ENCODE measurements around the gene EFEMP2. TPM values are rescaled to one million over a fixed set of nuclear protein-coding genes. Genes with fewer than 3 reads are reported as not detected.
A peak's percentile ranks its signal among the peaks of the same experiment; 100 is the strongest.

The EFEMP2 gene
- total RNA-seq, 1 experiment from 2014 or later, result 26.2 TPM

DNA sequence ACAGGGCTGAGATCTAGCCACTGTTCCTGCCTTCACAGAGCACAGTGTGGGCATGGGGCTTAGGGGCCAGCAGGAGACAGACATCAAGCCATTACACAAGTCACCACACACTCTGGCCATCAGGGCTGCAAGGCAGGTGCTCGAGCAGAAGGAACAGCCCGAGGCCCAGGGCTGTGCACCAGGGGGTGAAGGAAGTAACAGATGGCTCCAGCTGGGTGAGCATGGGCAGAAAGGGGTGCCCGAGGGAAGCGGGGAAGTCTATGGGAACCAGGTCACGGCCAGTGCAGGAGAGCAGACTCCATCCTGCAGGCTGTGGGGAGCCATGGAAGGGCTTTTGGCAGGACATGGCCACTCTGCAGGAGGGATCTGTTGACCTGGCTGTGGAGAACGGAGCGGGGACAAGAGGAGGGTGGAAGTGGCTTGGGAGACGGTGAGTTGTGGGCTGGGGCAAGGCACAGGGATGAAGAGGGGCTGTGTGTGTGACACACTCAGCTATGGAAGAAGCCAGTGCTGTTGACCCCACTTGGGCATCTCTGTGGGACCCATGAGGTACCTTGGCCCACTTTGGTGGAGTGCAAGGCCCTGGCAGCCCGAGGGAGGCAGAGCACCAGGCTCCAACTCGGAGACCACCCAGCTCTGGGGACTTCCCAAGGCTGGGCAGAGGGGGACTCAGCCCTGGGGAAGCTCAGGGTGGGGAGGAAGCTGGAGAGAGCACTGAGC lies 42.7 kb upstream of the EFEMP2 start:
- Histone ChIP-seq H4K91ac (ENCODE audit: insufficient read length, low read depth, low read length) (no peak overlapping the region), H3K9ac (ENCODE audit: extremely low read depth, insufficient read length, low read length) (no peak overlapping the region), H2BK15ac (ENCODE audit: low read depth, low read length) (no peak overlapping the region), H2BK20ac (ENCODE audit: low read depth, low read length, poor library complexity, severe bottlenecking) (no peak overlapping the region), H2BK12ac (ENCODE audit: insufficient read length, low read depth, low read length) (no peak overlapping the region), H3T11ph (ENCODE audit: low read length) (no peak overlapping the region), H3K4me1 (ENCODE audit: insufficient read depth, low read length) (no peaks in the 10 kb centered on the region; the same call in 1 of the 2 replicates), H2BK5ac (ENCODE audit: insufficient read length, low read length) (no peak overlapping the region), H3K4me2 (ENCODE audit: insufficient read depth, insufficient read length, low read length) (no peak overlapping the region), H3K23me2 (ENCODE audit: insufficient read length, low read depth, low read length, poor library complexity, severe bottlenecking) (peaks cover 10% of the 10 kb centered on the region), H2BK120ac (ENCODE audit: low read depth, low read length, poor library complexity, severe bottlenecking) (no peak overlapping the region), H3K27ac (ENCODE audit: insufficient read length, low read depth, low read length) (no peak overlapping the region), H2AK5ac (ENCODE audit: insufficient read length, low read length) (no peak overlapping the region), H3K79me1 (ENCODE audit: insufficient read depth, low read depth, low read length, poor library complexity, severe bottlenecking) (no peaks in the 10 kb centered on the region), H2AFZ (ENCODE audit: low read length) (no peak overlapping the region), H3K9me3 (ENCODE audit: control insufficient read depth, low read depth, low read length) (no peaks in the 10 kb centered on the region), H4K20me1 (ENCODE audit: control insufficient read depth, insufficient read depth, insufficient read length) (no peaks in the 10 kb centered on the region), H3K23ac (ENCODE audit: insufficient read length, low read depth, low read length) (no peak overlapping the region), H4K5ac (ENCODE audit: insufficient read length, low read depth, low read length) (no peak overlapping the region), H3K27me3 (ENCODE audit: insufficient read depth, low read length) (no peaks in the 10 kb centered on the region), H3K56ac (ENCODE audit: insufficient read length, low read depth, low read length) (no peak overlapping the region), H4K8ac (replicated peaks; ENCODE audit: insufficient read length, low read depth, low read length) (no peak overlapping the region), H3K79me2 (ENCODE audit: insufficient read depth, low read length) (no peaks in the 10 kb centered on the region), H3K14ac (ENCODE audit: insufficient read depth, low read length) (no peak overlapping the region), H3K18ac (ENCODE audit: insufficient read length, low read depth, low read length) (no peak overlapping the region), H3K4ac (ENCODE audit: low read depth, low read length) (no peak overlapping the region)
- DNase-seq, result no peak
- no CpG with 5 or more reads among the region's 10 CpGs for WGBS (ENCODE audit: extremely low coverage, insufficient read length, low lambda C conversion rate)
- peak overlapping the region in 1 of 2 experiments; percentile 49; a peak in 1 of 5 replicates for H3K4me3 Mint-ChIP-seq
- H3K36me3 Mint-ChIP-seq (ENCODE audit: insufficient read depth in 1 of 3, low read depth in 3 of 3), result peaks cover 0 to 7% (median 5%) of the 10 kb centered on the region in 3 experiments; a peak in 5 of 7 replicates
- TF ChIP-seq, protein P1, sequence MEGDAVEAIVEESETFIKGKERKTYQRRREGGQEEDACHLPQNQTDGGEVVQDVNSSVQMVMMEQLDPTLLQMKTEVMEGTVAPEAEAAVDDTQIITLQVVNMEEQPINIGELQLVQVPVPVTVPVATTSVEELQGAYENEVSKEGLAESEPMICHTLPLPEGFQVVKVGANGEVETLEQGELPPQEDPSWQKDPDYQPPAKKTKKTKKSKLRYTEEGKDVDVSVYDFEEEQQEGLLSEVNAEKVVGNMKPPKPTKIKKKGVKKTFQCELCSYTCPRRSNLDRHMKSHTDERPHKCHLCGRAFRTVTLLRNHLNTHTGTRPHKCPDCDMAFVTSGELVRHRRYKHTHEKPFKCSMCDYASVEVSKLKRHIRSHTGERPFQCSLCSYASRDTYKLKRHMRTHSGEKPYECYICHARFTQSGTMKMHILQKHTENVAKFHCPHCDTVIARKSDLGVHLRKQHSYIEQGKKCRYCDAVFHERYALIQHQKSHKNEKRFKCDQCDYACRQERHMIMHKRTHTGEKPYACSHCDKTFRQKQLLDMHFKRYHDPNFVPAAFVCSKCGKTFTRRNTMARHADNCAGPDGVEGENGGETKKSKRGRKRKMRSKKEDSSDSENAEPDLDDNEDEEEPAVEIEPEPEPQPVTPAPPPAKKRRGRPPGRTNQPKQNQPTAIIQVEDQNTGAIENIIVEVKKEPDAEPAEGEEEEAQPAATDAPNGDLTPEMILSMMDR (conservative IDR thresholded peaks at IDR 0.05), result no peak
- H3K9me3 Mint-ChIP-seq, result no peaks in the 10 kb centered on the region; a peak in 1 of 5 replicates
- H3K27me3 Mint-ChIP-seq (ENCODE audit: low read depth), result peaks cover 15% of the 10 kb centered on the region
- H3K4me1 Mint-ChIP-seq, result peaks cover 23 to 29% of the 10 kb centered on the region in 2 experiments
- peak overlapping the region in 2 of 3 experiments; percentile 84 to 85; a peak in 5 of 7 replicates for H3K27ac Mint-ChIP-seq

All from H9 (cell line).